Bladder microvascular endothelial cell (primary cell): ENCODE data around the gene METAP1. TPM values are rescaled to one million over a fixed set of nuclear protein-coding genes. Genes with fewer than 3 reads are reported as not detected.

Experiments used
- total RNA-seq: library from RNA; depleted of rRNA; stranded (reverse); fragments of >200 nt; gene quantifications from 2 replicates; pipeline ENCODE4 v1.2.3, GENCODE V29; 2014

Gene METAP1
- 15.9 and 32.7 TPM in 2 replicates for total RNA-seq

DNA sequence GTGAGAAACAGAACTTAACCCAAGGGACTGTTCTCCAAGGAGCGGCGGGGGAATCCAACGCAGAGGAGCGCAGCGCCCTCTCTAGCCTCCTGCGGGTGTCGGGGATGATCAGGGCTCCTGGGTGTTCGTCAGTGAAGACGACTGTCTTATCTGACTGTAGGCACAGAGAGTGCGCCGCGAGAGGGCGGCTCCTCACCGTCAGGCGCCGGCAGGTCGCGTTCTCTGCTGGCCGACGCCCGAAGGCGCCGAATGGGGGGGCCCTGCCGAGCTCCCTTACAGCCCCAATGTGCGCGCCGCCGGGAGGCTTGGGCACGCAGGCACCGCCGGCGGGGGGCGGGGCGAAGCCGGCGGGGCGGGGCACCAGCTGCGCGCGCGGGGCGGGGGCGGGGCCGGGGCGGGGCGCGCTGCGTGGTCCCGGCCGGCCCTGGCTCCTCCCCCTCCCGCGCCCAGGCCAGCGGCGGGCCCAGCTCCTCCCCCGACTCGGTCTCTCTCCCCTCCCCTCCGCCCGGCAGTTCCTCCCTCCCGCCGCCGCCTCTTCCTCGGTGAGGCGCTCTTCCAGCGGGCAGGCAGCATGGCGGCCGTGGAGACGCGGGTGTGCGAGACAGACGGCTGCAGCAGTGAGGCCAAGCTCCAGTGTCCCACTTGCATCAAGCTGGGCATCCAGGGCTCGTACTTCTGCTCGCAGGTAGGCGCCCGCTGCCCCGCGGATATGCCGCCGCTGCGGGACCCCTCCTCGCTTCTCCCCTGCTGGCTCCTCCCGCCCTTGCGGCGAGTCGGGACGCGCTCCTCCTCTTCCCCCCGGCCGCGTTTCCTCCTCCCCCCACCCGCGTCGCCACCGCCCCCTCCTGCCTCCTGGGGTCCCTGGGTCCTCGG lies at the start of gene METAP1:
TSS of gene METAP1 (plus strand) at position 539 of the 873 bp plus-strand sequence. CDS start at position 572, 33 bp downstream.

GRCh38 chr4:99088481-99089365 lies 93.2 kb downstream of the METAP1 start, which contains the start of gene ADH5:
Gene ADH5, minus strand, starts transcription at chr4:99088788. Its CDS starts 88 bp downstream, at chr4:99088700.

Other genes with a start within 250 kb of the METAP1 start
- gene EIF4E, start 66.6 kb upstream of the METAP1 start, total RNA-seq, result 132 and 227 TPM in 2 replicates
- 71.9 and 78.2 TPM in 2 replicates for gene ADH5, start 93.1 kb downstream of the METAP1 start, total RNA-seq
- not detected in 2 replicates for gene ADH4, start 148.6 kb downstream of the METAP1 start, total RNA-seq
- gene ADH6, start 223.5 kb downstream of the METAP1 start, total RNA-seq, result not detected in 2 replicates